Right lobe of liver (tissue), 4 donors: ENCODE data around the gene OR51I1.

Experiments
- CTCF ChIP-seq, 4 donors: fragments of 200-600 bp in 3 of 4; fragments of 450-650 bp in 1 of 4; IDR thresholded peaks; one replicate each; pipeline versions ENCODE4 v1.5.1 to v1.8.0; 2016 to 2022; ENCODE audit warnings: antibody characterized with exemption in 4 of 4, mild to moderate bottlenecking in 2 of 4
- POLR2A ChIP-seq: fragments of 450-650 bp; IDR thresholded peaks from one replicate; pipeline ENCODE4 v1.6.1; 2017; ENCODE audit warnings: antibody characterized with exemption, mild to moderate bottlenecking
- donor health status: DM: no; HTN: no; CAD: no.
- donor health status: DM: no; HTN: no; CAD: no.
- donor health status: DM: no; HTN: yes; CAD: no.

GRCh38 chr11:5489576-5490357 is 48.5 kb upstream of the OR51I1 start:
- TF ChIP-seq CTCF (IDR thresholded peaks at IDR 0.05), result no peak
- no peak for TF ChIP-seq POLR2A
